AG08396 (cell line): Measurements from ENCODE around the gene EBPL.
"Not testable (repeated sequence)": the region's sequence is repeated elsewhere in the genome, so short reads cannot be mapped to it uniquely, and the experiment has no call there.

Experiments
- DNase-seq: peaks from one replicate; pipeline ENCODE4 v3.0.0; 2012; ENCODE audit warnings: low spot score, mixed read lengths

Gene EBPL

DNA sequence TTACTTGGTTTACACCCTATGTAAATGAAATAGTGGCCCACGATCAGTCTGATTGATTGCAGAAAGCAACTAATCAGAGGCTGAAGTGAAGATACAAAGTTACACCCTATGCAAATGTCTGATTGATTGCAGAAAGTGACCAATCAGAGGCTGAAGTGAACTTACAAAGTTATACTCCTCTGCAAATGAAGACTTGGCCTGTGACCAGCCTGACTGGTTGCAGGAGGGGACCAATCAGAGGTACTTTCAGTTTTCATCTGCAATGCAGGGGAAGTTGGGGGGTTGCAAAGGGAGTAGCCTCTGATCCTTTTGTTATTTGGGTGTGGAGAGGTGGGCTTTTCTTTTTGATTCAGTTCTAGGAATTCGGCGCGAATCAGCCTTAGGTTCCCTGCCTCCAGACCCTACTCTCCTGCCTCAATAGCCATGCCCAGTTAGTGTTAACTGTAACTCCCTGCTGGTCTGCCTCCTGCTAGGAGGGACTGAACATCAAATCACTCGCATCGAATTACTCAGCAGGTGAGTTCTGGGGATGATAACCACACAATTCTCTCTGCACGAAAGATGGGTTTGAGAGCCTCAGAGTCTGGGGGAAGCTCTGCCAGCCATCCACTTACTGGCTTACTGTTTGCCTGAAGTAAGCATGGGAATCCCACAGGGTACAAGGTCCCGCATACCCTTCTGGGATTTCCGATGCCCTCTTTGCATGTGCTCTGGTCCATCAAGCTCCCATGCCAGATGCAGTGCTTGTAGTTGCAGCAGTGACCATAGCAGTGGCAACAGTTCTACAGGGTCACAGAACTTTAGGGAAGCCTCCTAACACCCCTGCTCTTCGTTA lies 55.5 kb downstream of the EBPL start:
- no peak for DNase-seq

DNA sequence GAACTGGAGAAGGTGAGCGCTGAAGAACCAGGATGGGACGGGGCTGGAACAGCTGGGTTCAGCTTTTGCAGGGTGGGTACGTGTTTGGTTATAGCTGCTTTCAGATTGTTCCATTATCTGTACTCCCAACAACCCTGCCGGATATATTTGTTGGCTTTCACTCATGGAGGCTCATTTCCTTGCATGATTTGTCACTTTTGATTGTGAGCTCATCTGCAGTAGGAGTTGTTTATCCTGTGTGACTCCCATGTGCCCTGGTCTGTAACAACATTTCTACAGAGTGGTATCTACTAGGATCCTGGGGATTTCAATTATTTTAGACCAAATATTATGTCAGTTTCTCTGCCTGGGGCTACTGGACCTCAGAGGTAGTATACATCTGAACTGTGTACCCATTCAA lies 57.6 kb downstream of the EBPL start:
- no peak for DNase-seq

DNA sequence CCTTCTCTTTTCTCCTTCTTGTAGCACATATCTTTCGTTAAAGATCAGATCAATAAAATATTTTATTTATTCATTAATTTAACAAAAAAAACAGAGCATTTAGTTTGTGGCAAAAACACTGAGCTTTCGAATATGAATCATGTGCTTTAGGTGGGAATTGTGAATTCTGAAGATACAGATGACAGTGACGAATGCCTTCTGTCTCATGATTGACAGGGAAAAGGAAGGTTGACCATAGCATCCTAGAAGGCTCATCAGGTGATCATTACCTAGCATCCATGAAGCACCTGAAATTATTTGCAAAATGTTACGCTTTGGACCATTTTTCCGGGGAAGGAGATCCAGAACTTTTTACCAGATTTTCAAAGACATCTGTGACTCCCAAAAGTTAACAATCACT lies 59.1 kb downstream of the EBPL start:
- DNase-seq, result no peak

DNA sequence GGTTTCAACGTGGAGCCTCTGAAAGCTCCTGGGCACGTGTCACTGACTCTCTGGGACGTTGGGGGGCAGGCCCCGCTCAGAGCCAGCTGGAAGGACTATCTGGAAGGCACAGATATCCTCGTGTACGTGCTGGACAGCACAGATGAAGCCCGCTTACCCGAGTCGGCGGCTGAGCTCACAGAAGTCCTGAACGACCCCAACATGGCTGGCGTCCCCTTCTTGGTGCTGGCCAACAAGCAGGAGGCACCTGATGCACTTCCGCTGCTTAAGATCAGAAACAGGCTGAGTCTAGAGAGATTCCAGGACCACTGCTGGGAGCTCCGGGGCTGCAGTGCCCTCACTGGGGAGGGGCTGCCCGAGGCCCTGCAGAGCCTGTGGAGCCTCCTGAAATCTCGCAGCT lies 60.7 kb downstream of the EBPL start:
- no peak for DNase-seq

DNA sequence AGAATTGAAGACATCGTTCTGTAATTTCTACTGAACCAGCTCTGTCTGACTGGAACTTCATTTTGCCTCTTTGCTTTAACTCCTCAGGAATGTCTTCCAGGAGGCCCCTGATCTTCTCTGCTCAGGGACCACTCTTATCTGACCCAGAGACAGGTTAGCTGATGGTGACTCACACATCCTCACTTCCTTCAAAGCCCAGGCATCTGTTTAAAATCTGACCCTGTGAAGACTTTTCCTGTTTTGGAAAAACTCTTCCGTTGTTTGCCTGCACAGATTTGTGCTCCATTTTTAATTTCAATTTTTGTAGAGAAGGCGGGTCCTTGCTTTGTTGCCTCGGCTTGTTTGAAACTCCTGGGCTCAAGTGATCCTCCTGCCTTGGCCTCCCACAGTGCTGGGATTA lies 61.3 kb downstream of the EBPL start:
- no peak for DNase-seq

DNA sequence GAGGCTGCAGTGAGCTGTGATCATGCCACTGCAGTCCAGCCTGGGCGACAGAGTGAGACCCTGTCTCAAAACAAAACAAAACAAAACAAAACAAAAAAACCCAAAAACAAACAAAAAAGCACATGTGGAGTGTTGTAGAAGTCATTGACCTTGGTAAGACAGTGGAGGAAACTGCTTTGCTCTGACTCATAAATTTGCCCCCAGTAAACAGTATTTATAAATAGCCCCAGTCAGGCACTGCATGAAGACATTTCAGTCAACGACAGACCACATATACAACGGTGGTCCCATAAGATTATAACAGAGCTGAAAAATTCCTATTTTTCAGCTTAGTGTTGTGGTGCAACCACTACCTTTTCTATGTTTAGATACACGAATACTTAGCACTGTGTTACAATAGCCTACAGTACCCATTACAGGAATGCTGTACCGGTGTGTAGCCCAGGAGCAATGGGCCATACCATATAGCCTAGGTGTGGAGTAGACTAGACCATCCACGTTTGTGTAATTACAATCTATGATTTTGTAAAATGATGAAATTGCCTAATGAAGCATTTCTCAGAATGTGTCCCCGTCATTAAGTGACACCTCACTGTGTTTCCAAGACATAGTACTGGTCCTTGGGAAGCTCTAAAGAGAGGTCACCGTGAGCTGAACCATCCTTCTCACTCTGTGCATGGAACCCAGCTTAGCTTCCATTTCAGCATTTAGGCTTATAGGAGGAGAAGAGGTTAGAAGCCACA lies 61.9 kb downstream of the EBPL start:
- DNase-seq, result no peak

DNA sequence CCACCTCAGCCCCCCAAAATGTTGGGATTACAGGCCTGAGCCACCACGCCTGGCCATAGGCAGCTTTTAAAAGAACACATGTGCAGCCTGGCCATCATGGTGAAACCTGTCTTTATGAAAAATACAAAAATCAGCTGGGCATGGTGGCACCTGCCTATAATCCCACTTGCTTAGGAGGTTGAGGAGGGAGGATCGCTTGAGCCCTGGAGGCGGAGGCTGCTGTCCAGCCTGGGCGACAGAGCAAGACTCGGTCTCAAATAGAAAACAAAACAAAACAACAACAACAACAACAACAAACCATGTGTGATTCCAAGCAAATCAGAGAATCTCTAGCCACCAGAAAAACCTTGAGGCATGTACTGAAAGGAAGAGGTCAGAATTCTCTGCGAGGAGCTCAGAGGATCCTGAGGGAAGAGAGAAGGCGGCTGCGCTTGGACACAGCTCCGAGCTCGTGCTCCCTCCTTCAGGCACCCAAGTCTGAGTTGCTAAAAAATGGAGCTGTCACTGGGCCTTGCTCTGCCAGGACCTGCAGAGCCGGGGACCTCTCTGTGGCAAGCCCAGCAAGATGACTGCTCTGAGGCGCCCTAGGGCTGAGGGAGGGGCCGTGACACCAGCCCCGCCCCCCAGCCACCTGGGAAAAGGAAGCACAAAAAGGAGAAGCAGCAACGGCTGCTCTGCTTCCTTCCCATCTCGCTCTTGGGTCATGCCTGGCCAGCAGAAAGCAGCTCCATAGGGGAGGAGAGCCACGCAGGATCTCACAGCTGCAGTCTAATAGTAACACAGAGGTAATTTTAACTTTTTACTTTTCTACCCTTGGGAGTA lies 63.2 kb downstream of the EBPL start, which contains the start of gene ARL11:
Gene ARL11 (plus strand): TSS at position 677 of the 822 bp plus-strand sequence. CDS start 1,941 bp downstream, outside the sequence.
- no peak for DNase-seq

DNA sequence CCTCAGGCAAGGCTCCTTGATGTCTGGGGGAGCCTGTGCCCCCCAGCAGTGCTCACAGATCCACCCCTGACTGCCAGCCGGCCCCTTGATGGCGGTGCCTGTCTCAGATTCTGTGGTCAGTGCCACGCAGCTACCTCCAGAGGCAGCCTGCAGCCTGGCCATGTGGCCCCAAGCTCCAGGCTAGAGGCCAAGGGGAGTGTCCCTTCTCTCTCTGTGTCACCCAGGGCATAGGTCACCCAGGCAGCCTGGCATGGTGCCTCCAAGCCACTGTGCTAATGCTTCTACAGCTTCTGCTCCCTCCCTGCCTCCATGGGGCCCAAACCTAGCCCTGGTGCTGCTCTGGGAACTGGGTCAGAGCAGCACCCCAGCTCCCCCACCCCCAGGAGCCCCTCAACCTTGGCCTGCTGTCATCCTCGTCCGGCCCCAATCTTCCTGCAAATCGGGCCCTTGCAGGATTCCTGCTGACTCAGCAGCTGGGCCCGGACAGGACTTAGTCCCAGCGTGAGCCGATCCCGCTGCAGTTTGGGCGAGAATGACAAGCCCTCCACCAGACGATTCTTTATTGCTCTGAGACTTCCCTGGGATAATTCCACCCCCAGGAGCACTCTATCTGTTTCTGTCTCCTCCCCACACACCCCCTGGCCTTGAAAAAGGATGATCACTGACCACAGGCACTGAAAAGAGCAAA lies 65.8 kb downstream of the EBPL start:
- no peak for DNase-seq

DNA sequence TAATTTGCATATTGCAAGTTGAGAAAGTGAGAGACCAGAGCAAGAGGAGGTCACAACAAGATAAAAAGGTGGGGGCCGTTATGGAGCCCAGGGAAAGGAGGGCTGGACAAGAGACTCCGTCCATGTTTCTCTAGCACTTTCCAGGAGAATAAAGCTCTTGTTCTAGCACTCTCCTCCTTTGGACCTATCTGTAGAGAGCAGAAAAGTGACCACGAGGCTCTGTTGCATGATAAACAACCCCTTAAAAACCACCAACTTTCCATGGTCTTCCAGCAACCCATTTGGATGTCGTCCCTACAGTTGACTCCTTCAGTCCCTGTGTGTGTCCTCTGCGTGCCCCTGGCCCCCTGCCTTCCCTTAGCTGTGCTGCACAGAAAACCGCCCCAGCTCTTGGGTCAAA lies 67.1 kb downstream of the EBPL start:
- DNase-seq, result no peak

DNA sequence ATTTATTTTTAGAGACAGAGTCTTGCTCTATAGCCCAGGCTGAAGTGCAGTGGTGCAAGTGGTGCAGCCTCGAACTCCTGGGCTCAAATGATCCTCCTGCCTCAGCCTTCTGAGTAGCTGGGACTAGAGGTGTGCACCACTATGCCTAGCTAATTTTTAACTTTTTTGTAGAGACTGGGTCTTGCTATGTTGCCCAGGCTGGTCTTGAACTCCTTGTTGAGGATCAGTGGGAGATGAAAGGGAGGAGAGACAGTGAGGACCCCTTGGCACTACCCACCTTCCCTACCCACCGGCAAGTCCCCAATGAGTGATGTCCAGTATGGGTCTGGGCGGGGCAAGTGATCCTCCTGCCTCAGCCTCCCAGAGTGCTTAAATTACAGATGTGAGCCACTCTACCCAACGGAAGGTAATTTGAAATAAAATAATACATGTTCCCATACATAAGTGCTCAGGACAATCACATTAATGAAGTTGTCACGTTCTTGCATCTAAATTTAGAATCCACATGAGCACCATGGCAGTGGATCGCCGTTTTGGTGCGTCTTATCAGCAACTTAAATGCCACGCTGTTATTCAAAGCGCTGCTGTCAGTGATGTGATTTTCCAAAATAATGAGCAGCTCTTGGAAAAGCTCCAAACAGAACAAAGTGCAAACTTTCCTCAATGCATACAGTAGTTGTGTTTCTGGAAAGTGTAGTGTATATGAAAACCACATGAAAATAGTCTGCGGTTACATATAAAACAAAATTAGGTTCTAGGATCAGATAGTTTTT lies 68.9 kb downstream of the EBPL start:
- no peak for DNase-seq

DNA sequence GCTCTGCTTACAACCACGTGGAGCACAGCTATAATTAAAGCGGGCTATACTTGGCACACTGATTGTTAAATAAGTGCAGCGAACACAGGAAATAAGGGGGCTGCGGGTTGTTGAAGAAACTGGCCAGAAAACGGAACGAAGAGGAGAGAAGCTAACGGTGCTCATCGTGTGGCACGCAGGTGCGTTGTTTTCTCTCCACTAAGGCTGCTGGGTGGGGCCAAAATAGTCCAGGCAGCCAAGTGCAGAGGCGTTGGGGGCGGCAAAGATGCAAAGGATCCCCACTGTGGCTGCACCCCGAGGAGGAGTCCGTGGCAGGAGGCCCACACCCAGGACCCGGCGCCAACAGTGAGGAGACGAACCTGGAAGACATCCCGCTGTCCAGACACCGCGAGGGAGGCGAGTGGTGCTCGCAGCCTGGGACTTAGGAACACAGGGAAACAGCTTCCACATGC lies 71.1 kb downstream of the EBPL start:
- DNase-seq, result no peak

DNA sequence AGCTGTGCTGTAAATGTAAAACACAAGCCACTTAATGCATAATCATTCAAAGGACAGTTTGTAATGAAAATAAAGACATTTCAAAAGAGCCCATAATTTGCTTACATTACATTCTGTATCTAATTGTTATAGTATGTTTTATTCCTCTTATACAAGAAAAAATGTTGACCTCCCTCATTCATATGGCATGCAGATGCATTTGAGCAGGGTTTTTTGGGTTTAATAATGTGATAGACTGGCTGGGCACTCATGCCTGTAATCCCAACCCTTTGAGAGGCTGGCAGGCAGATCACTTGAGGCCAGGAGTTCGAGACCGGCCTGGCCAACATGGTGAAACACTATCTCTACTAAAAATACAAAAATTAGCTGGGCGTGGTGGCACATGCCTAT lies 74.6 kb downstream of the EBPL start:
- no peak for DNase-seq

DNA sequence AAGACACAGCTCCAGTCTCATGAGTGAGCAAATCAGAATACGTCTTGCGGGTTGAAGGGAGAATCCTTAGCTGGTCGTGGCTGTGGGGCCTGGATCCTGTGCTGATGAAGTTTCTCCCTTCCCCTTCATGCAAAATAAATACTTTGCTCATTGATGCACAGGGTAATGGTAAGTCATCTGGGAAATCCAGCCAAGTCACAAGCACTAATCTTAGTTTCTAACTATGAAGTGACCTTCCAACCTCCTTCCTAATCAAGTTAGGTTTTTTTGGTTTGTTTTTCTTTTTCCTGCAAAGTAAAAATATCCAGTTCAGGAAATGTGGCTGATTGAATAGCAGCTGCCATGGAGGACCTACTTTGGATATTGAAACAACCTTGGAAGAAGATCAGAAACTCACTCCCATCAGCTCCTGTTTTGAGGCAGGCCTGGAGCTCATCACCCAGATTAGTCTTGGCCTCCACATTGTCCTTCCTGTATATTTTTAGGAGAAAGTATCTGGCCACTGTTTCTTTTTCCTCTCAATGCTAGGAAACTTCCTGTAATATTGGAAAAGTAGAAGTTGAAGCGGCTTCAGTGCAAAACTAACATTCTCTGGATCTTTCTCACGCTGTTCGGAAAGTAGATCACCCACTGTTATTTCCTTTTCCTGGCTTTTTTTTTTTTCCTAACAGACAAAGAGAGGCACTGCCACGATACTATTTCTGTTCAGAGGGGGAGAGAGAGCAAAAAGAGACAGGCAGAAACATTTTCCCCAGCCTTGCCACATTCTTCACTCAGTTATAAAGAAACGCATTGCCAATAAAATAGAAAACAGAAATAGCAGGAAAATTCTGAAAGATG lies 75.2 kb downstream of the EBPL start:
- no peak for DNase-seq

DNA sequence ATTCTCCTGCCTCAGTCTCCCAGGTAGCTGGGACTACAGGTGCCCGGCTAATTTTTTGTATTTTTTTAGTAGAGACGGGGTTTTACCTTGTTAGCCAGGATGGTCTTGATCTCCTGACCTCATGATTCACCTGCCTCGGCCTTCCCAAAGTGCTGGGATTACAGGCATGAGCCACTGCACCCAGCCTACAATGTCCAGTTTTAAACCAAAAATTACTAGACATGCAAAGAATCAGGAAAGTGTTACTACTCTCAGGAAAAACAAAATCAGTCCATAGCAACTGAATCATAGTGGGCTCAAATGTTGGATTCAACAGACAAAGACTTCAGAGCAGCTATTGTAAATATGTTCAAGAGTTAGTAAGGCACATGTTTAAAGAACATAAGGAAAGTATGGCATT lies 79.2 kb downstream of the EBPL start:
- DNase-seq, result not testable (repeated sequence)
